ENCODE data around the gene ARHGAP40.

The ARHGAP40 gene

DNA sequence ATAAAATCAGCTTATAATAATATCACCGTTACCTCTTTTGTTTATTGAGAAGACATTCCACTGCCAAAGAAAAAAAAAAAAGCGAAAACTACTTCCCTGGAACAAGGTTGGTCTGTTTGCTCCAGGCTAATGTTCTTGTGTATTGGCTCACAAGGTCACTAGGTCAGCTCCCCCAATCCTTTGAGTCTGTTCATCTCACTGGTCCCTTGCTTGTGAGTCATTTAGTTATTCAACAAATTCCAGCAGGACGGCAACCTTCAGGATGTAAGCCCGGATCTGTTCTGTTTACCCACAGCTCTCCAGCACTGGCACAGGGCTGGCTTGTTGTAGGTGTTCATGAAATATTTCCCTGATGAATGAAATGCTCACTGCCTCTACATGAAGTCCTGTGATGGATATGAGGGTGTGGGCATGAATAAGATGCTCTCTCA lies 3.3 kb downstream of the ARHGAP40 start:
- Histone ChIP-seq H3K27ac (ENCODE audit: low read depth, low read length) (no peak overlapping the region), H3K27me3 (ENCODE audit: insufficient read depth, low read length) (peaks cover 13% of the 10 kb centered on the region), H3K4me1 (ENCODE audit: insufficient read depth, low read length) (peaks cover 14% of the 10 kb centered on the region; the same call in 1 of the 2 replicates), H3K9me3 (ENCODE audit: insufficient read depth, low read depth, low read length) (no peaks in the 10 kb centered on the region), H3K36me3 (ENCODE audit: insufficient read depth, low read length) (no peaks in the 10 kb centered on the region), H3K4me3 (ENCODE audit: low read length) (no peak overlapping the region), H3K9ac (ENCODE audit: low read depth, low read length) (no peak overlapping the region)
- 44% methylated on average over 4 of the region's 4 CpGs for WGBS

DNA sequence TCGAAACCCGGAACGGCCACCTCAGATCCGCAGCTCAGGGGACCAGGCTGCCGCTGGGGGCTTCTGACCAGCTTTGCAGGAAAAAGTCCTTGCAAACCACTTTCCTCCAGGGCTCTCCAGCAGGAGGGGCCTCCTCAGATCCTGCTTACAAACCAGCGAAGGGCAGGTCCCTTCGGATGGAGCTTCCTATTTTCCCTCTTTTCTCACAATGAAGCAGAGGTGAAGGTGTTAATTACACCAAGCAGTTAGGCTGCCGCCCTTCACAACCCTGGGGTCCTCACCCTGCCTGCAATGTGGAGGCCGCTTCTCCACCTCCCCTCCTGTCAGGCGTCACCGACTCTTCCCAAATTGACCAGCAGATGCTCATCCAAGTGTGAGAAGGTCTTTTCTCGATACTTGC lies 5.7 kb downstream of the ARHGAP40 start:
- Histone ChIP-seq H3K4me3 (ENCODE audit: low read length) (no peak overlapping the region), H3K36me3 (ENCODE audit: insufficient read depth, low read length) (no peaks in the 10 kb centered on the region), H3K9me3 (ENCODE audit: insufficient read depth, low read depth, low read length) (no peaks in the 10 kb centered on the region), H3K9ac (ENCODE audit: low read depth, low read length) (no peak overlapping the region), H3K27ac (ENCODE audit: low read depth, low read length) (no peak overlapping the region), H3K27me3 (ENCODE audit: insufficient read depth, low read length) (peaks cover 5% of the 10 kb centered on the region; the same call in 1 of the 2 replicates), H3K4me1 (ENCODE audit: insufficient read depth, low read length) (peaks cover 7% of the 10 kb centered on the region; the same call in 1 of the 2 replicates)
- WGBS = 43% methylated on average over 12 of the region's 12 CpGs

DNA sequence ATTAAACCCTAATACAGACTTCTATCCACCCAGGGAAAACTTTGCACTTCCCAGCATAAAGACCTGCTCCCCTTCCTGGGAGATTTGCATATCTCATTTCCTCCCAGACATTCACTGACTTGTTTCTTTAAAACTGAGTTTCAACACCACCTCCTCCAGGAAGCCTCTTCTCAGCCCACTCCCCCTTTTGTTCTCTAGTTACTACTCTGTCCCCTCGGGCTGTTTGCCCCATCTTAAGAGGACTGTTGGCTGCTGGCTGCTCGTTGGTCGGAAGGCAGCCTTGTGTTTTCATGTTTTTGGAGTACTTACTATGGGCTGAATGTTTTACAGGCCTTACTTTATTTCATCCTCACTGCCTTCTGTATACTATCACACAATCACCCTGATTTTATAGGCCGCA lies 6.6 kb downstream of the ARHGAP40 start:
- H3K4me1 ChIP-seq (ENCODE audit: insufficient read depth, low read length) = peaks cover 7% of the 10 kb centered on the region; the same call in 1 of the 2 replicates
- H3K4me3 ChIP-seq (ENCODE audit: low read length) = no peak overlapping the region
- no peaks in the 10 kb centered on the region for H3K9me3 ChIP-seq (ENCODE audit: insufficient read depth, low read depth, low read length)
- no peaks in the 10 kb centered on the region for H3K27me3 ChIP-seq (ENCODE audit: insufficient read depth, low read length)
- no peaks in the 10 kb centered on the region for H3K36me3 ChIP-seq (ENCODE audit: insufficient read depth, low read length)
- no peak overlapping the region for H3K9ac ChIP-seq (ENCODE audit: low read depth, low read length)
- WGBS = 57% methylated on average over 2 of the region's 4 CpGs
- H3K27ac ChIP-seq (ENCODE audit: low read depth, low read length) = no peak overlapping the region

DNA sequence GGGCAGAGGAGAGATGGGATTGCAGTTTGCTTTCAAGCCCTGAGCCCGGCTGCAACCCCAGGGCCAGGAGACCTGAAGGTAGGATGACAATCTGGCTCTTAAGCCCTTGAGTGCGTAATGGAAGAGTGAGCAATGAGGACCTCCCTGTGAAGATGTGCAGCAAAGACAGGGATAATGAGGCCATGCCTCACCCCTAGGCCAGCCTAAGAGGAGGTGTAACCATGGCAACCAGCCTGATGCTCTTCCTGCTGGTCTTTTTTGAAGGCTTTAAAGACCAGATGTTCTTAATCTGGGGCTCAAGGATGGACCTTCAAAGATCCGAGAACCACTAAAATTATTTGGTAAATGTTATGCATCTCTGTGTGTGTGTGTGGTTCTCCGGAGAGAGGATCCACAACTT lies 8.2 kb downstream of the ARHGAP40 start:
- H3K27ac ChIP-seq (ENCODE audit: low read depth, low read length) = no peak overlapping the region
- no peaks in the 10 kb centered on the region for H3K9me3 ChIP-seq (ENCODE audit: insufficient read depth, low read depth, low read length)
- H3K27me3 ChIP-seq (ENCODE audit: insufficient read depth, low read length) = no peaks in the 10 kb centered on the region
- peaks cover 7% of the 10 kb centered on the region; the same call in 1 of the 2 replicates for H3K4me1 ChIP-seq (ENCODE audit: insufficient read depth, low read length)
- no peak overlapping the region for H3K4me3 ChIP-seq (ENCODE audit: low read length)
- no peaks in the 10 kb centered on the region for H3K36me3 ChIP-seq (ENCODE audit: insufficient read depth, low read length)
- no peak overlapping the region for H3K9ac ChIP-seq (ENCODE audit: low read depth, low read length)
- 94% methylated on average over 3 of the region's 4 CpGs for WGBS

DNA sequence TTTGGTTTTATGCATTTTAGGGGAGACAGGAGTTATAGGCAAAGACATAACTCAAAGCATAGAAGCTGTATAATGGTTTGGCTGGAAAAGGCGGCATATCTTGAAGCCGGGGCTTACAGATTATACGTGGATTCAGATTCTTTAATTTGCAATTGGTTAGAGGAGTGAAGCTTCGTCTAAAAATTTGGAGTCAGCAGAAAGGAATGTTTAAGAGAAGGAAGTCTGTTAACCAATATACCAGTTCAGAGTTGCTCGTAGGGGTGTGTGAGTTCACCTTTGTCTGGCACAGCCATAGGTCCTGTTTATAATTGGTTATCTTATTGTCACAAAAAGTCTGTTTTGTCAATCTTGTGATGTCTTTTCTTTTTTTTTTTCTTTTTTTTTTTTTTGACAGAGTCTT lies 8.9 kb downstream of the ARHGAP40 start:
- H3K27me3 ChIP-seq (ENCODE audit: insufficient read depth, low read length) = no peaks in the 10 kb centered on the region
- peaks cover 7% of the 10 kb centered on the region; the same call in 1 of the 2 replicates for H3K4me1 ChIP-seq (ENCODE audit: insufficient read depth, low read length)
- no peak overlapping the region for H3K27ac ChIP-seq (ENCODE audit: low read depth, low read length)
- no peak overlapping the region for H3K4me3 ChIP-seq (ENCODE audit: low read length)
- H3K9ac ChIP-seq (ENCODE audit: low read depth, low read length) = no peak overlapping the region
- WGBS = 78% methylated on average over 5 of the region's 5 CpGs
- H3K9me3 ChIP-seq (ENCODE audit: insufficient read depth, low read depth, low read length) = no peaks in the 10 kb centered on the region
- no peaks in the 10 kb centered on the region for H3K36me3 ChIP-seq (ENCODE audit: insufficient read depth, low read length)

DNA sequence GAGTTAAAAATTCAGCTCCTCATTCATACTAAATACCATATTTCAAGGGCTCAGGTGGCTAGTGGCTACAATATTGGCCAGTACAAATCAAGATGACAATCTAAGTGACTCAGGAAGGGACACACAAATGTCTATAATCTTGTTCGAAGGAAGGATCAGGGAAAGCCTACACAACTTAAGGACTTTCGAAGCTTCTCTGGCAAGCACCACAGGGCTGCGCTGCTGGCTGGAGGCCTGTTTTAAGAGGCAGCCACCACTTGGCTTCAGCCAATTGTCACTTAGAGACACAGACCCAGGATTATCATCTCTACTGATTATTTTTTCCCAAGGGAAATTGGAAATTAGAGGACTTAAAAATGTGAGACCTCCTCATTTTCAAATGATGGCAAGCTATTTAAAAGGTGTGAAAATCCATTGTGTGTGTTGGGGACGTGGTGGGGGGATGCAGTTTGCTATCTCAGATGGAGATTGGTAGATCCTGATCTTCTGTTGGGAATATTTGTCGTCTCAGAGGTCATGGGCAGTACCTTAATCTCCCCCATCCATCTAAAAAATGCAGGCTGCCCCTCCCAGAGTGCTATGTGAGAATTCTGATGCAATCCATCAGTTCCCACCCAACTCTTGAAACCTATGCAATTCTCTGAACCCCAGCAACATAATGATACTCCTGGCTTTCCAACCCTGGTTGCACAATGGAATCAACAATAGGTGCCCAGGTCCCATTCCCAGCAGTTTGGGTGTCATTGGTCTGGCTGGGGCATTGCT lies 11.3 kb downstream of the ARHGAP40 start:
- no peak overlapping the region for H3K4me3 ChIP-seq (ENCODE audit: low read length)
- no peak overlapping the region for H3K27ac ChIP-seq (ENCODE audit: low read depth, low read length)
- H3K36me3 ChIP-seq (ENCODE audit: insufficient read depth, low read length) = no peaks in the 10 kb centered on the region
- no peaks in the 10 kb centered on the region for H3K9me3 ChIP-seq (ENCODE audit: insufficient read depth, low read depth, low read length)
- WGBS = 79% methylated on average over 5 of the region's 5 CpGs
- no peak overlapping the region for H3K9ac ChIP-seq (ENCODE audit: low read depth, low read length)
- H3K27me3 ChIP-seq (ENCODE audit: insufficient read depth, low read length) = no peaks in the 10 kb centered on the region
- H3K4me1 ChIP-seq (ENCODE audit: insufficient read depth, low read length) = peaks cover 9% of the 10 kb centered on the region; the same call in 1 of the 2 replicates

DNA sequence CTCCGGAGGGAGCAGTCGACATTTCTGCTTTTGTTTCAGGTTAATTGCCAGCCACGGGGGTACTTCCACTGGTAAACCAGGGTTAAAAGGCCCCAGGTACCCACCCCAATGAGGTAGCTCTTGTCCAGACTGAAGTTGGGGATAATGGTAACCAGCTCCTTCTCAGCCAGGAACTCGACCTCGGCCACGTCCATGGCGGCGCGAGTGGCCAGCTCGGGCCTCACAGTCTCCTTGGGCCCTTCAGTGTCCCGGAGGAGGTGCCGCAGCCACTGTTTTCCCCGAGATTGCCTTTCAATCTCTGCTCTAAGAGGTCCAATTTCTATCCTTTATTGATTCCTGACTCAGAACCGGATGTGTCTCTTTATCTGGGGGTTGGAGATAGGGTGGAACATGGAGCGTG lies 13.7 kb downstream of the ARHGAP40 start:
- Histone ChIP-seq H3K4me3 (ENCODE audit: low read length) (no peak overlapping the region), H3K27ac (ENCODE audit: low read depth, low read length) (no peak overlapping the region), H3K9ac (ENCODE audit: low read depth, low read length) (no peak overlapping the region), H3K4me1 (ENCODE audit: insufficient read depth, low read length) (peaks cover 7% of the 10 kb centered on the region; the same call in 1 of the 2 replicates), H3K27me3 (ENCODE audit: insufficient read depth, low read length) (no peaks in the 10 kb centered on the region), H3K36me3 (ENCODE audit: insufficient read depth, low read length) (no peaks in the 10 kb centered on the region), H3K9me3 (ENCODE audit: insufficient read depth, low read depth, low read length) (no peaks in the 10 kb centered on the region)
- 96% methylated on average over 15 of the region's 15 CpGs for WGBS

DNA sequence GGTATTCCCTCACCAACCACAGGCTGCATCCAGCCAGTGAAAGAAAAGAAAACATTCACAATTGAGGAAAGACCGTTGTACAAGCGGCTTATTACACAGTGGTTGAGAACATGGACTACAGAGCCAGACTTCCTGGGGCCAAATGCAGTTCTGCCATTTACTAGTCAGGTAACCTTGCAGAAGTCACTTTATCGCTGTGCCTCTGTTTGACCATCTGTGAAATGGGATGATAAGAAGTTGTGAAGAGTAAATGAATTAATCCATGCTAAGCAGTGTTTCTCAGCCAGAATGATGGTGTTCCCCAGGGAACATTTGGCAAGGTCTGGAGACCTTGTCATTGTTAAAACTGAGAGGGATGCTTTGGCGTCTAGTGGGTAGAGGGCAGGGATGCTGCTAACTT lies 14.8 kb downstream of the ARHGAP40 start:
- WGBS = 93% methylated on average over 4 of the region's 4 CpGs
- peaks cover 16% of the 10 kb centered on the region for H3K4me1 ChIP-seq (ENCODE audit: insufficient read depth, low read length)
- no peak overlapping the region for H3K4me3 ChIP-seq (ENCODE audit: low read length)
- no peaks in the 10 kb centered on the region for H3K36me3 ChIP-seq (ENCODE audit: insufficient read depth, low read length)
- H3K27ac ChIP-seq (ENCODE audit: low read depth, low read length) = no peak overlapping the region
- no peaks in the 10 kb centered on the region for H3K27me3 ChIP-seq (ENCODE audit: insufficient read depth, low read length)
- H3K9ac ChIP-seq (ENCODE audit: low read depth, low read length) = no peak overlapping the region
- no peaks in the 10 kb centered on the region for H3K9me3 ChIP-seq (ENCODE audit: insufficient read depth, low read depth, low read length)

DNA sequence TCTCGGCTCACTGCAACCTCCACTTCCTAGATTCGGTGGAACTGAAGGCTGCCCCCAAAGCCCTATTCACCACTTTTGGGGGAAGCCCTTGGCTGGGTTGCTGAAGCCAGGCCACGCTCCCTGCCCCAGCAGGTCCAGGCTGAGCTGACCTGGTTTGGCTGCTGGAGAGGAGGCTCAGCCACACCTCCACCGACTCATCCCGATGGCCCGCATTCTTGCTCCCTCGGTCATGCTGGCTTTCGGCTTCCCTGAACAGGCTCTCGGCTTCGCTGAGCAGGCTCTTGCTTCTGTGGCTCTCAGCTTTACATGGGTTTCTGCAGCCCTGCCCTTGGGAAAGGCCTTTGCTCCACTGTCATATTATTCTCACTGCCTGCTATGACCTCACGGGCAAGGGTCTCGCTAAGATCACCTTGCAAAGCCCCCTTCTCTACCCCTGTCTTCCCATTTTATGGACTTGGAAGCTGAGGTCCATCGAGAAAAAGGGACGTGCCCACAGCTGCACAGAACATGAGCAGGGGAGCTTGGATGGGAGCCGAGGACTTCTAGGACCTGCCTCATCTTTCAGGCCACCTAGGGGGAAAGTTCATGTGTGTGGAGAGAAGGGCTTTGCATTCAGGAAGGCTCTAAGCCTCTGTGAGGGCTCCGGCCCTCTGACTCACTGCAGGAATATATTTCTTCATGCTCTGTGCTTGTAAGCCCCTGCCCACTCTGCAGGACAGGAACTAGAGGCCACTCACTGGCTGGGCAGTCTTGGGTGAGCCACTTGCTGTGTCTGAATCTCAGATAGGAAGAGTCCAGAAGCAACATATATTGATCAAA lies 15.6 kb downstream of the ARHGAP40 start:
- H3K4me3 ChIP-seq (ENCODE audit: low read length) = no peak overlapping the region
- no peaks in the 10 kb centered on the region for H3K9me3 ChIP-seq (ENCODE audit: insufficient read depth, low read depth, low read length)
- H3K4me1 ChIP-seq (ENCODE audit: insufficient read depth, low read length) = peaks cover 16% of the 10 kb centered on the region
- no peak overlapping the region for H3K9ac ChIP-seq (ENCODE audit: low read depth, low read length)
- H3K27ac ChIP-seq (ENCODE audit: low read depth, low read length) = peak overlapping the region; percentile 2; the same call in 1 of the 2 replicates
- H3K27me3 ChIP-seq (ENCODE audit: insufficient read depth, low read length) = no peaks in the 10 kb centered on the region
- WGBS = 69% methylated on average over 16 of the region's 16 CpGs
- H3K36me3 ChIP-seq (ENCODE audit: insufficient read depth, low read length) = no peaks in the 10 kb centered on the region

DNA sequence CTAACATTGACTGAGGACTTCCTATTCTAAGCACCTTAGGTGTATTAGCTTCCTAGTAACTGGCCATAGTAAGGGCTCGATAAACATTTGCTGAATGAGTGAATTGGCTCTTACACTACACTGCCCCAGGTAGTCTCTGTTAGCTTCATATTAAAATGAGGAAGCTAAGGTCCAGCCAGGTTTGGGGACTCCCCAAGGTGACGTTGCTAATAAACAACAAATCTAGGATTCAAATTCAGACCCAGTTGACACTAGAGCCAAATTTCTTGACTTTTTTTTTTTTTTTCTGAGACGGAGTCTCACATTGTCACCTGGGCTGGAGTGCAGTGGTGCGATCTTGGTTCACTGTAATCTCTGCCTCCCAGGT lies 16.2 kb downstream of the ARHGAP40 start:
- H3K27me3 ChIP-seq (ENCODE audit: insufficient read depth, low read length) = no peaks in the 10 kb centered on the region
- no peak overlapping the region for H3K4me3 ChIP-seq (ENCODE audit: low read length)
- no peak overlapping the region for H3K27ac ChIP-seq (ENCODE audit: low read depth, low read length)
- H3K9ac ChIP-seq (ENCODE audit: low read depth, low read length) = no peak overlapping the region
- H3K9me3 ChIP-seq (ENCODE audit: insufficient read depth, low read depth, low read length) = no peaks in the 10 kb centered on the region
- no peaks in the 10 kb centered on the region for H3K36me3 ChIP-seq (ENCODE audit: insufficient read depth, low read length)
- peaks cover 16% of the 10 kb centered on the region for H3K4me1 ChIP-seq (ENCODE audit: insufficient read depth, low read length)
- WGBS = 92% methylated on average over 4 of the region's 4 CpGs

DNA sequence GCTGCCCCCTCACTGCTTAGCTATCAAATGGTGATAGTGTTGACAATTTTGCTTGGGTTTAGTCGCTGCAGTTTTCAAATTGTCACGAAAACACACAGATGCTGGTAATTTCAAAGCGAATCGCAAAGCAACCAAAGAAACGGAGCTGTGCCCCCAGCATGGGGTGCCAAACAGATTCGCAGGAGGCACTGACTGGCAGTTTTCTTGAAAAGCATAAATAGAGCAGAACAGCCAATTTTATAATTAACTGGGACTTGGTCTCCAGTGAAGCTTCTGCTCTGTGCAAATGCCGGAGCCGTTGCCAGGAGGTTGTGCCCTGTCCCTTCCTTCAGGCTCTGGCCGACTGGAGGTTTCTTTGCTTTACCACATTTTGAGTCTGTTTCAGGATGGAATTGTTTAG lies 18.8 kb downstream of the ARHGAP40 start:
- no peak overlapping the region for H3K4me3 ChIP-seq (ENCODE audit: low read length)
- no peak overlapping the region for H3K9ac ChIP-seq (ENCODE audit: low read depth, low read length)
- no peaks in the 10 kb centered on the region for H3K9me3 ChIP-seq (ENCODE audit: insufficient read depth, low read depth, low read length)
- 79% methylated on average over 9 of the region's 9 CpGs for WGBS
- no peak overlapping the region for H3K27ac ChIP-seq (ENCODE audit: low read depth, low read length)
- H3K4me1 ChIP-seq (ENCODE audit: insufficient read depth, low read length) = peaks cover 16% of the 10 kb centered on the region
- H3K27me3 ChIP-seq (ENCODE audit: insufficient read depth, low read length) = no peaks in the 10 kb centered on the region
- no peaks in the 10 kb centered on the region for H3K36me3 ChIP-seq (ENCODE audit: insufficient read depth, low read length)
